Fibroblast of the conjunctiva (primary cell): Measurements from ENCODE around the gene IRF7.
"Not testable (repeated sequence)": the region's sequence is repeated elsewhere in the genome, so short reads cannot be mapped to it uniquely, and the experiment has no call there.

Source experiments
- DNase-seq: peaks from one replicate; pipeline ENCODE4 v3.0.0-alpha.2; 2010; ENCODE audit warnings: low read depth

The IRF7 gene

DNA sequence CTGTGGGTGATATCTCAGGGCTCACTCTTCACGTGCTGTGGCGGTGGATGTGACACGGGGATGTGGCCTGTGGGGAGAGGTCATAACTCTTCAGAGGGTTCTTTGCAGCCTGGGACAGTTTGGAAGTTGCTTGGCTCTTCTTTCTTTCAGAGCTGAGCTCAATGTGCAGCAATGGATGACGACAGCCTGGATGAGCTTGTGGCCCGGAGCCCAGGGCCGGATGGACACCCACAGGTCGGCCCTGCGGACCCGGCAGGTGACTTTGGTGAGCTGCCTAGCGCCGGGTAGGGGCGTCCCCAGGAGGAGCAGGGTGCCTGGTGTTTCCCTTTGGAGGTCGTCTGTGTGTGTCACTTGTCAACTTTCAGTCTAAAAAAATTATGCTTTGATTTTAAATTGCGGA lies 34.4 kb downstream of the IRF7 start:
- DNase-seq = no peak

DNA sequence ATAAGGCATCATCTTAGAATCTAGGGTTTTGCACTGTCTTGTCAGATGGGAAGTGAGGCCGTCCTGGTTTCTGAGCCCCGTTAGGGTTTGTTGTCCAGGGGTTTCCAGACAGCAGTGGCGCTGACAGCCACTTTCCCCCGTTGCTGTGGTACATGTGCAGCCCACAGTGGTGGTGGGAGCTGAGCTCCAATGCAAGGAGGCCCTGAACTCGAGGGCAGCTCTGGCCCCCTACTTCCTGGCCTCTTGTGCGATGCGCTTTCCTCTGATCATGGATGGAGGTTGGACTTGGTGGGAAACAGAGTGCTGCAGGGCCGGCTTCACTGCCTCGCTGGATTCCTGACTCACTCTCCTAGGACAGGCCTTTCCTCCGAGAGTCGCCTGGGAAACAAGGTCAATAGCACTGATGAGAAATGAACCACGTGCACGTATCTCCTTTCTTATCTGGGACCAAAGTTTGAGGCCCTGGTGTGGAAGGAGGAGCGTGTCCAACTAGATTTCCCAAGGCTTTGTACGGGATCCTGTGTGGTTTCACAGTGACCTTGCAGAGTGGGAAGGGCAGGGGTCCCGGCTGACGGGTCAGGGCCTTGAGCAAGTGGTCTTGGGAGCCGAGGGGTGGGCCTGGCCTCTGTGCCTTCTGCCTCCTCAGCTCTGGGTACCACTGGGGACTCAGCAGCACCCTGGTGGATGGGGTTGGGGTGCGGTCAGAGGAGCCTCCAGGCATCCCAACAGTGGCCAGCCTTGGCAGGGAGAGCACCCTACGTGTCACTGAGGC lies 35.7 kb downstream of the IRF7 start:
- no peak for DNase-seq

DNA sequence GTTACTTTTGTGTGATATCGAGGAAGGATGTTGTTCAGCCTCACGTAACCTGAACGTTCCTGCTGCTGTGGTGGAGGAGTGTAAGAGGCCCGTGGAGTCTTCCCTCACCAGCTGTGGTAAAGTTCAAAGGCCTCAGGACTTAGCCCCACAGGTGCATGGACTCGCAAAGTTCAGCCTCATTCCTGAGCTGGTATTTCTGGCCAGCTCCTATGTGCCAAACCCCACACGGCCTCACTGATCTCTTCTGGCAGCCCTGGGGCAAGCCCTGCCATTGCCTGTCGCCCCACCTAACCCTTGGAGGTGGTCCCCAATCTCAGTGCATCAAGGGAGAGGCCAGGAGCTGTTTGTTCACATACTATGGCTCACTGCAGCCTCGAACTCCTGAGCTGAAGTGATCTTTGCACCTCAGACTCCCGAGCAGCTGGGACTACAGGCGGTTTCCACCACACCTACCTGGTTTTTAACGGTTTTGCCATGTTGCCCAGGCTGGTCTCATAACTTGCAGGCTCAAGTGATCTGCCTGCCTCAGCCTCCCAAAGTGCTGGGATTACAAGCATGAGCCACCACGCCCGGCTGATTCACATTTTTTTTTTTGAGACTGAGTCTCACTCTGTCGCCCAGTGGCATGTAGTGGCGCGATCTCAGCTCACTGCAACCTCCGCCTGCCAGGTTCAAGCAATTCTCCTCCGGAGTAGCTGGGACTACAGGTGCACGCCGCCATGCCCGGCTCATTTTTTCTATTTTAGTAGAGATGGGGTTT lies 37.3 kb downstream of the IRF7 start:
- no peak for DNase-seq

DNA sequence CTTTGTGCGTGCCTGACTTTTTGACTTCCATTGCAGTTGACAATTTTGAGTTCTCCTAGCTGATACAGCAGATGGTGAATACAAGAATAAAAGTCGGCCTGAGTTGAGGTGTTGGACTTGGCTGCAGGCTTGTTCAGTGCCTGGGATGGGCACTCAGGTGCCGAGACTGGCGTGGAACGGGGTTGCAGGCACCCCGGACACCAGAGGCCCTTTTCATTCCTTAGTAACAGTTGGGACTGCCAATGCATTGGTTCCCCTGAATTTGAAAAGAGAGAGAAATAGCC lies 38.2 kb downstream of the IRF7 start:
- DNase-seq = no peak

DNA sequence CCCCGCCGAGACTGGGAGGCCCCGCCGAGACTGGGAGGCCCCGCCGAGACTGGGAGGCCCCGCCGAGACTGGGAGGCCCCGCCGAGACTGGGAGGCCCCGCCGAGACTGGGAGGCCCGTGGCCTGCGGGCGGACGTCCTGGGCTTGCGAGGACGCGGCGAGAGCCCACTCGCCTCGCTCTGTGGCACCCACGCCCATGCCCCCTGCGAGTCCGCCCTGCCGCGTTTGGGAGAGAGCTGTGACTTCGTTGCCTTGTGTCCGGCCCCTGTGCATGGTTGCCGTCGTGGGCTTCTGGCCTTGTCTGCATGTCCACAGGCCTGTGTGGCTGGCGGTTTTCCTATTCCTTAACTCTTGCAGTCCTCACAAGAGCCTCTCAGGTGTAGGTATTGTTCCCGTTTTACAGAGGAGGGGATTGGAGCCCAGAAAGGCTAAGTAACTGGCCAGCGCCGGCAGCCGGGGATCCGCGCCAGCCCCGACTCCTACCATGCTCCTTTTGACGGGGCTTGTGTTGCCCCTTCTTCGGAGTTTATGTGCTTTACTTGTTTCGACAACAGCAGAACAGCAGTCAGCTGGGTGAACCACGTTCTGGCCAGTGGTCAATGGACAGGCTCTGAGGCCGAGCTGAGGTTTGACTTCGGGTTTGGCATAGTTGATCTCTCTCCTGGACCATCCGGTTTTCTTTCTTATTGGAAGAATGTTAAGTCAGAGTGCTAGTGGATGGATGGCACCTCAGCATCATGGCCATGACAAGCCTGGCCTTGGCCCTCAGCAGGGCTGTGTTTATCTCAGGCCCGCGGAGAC lies 38.7 kb downstream of the IRF7 start:
- no peak for DNase-seq

DNA sequence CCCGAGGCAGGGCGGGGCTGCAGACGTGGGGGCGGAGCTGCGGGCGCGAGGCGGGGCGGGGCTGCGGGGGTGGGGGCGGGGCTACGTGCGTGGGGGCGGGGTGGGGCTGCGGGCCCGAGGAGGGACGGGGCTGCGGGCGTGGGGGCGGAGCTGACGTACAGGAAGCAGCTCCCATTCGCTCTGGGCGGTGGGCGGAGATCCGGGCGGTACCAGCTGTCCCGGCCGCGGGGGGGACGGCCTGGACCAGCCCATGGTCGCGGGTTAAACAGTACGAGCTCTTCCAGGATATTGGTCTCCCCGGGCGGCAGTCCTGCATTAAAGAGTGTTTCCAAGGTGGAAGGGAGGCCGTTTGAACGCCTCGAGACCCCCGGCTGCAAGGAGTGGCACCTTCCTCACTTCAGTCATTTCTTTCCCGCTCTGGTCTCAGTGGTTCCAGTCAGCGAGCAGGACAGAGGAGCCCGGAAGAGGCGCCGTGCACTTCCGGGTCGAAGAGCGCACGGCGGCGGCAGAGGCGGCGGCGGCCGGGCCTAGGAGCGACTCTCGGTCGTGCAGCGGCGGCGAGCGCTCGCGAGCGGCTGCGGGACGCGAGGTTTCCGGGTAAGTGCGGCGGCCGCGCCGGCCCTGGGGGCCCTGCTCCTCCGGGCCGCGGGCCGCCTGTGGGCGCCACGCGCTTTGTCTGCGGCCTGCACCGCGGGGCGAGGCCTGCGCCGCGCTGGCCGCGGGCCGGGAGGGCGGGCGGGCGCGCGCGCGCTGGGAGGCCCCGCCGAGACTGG lies 39.6 kb downstream of the IRF7 start, which contains the start of gene PHRF1:
Gene PHRF1 (plus strand): TSS at position 475 of the 773 bp plus-strand sequence. CDS start 5,043 bp downstream, outside the sequence.
- peak; percentile 88 for DNase-seq

DNA sequence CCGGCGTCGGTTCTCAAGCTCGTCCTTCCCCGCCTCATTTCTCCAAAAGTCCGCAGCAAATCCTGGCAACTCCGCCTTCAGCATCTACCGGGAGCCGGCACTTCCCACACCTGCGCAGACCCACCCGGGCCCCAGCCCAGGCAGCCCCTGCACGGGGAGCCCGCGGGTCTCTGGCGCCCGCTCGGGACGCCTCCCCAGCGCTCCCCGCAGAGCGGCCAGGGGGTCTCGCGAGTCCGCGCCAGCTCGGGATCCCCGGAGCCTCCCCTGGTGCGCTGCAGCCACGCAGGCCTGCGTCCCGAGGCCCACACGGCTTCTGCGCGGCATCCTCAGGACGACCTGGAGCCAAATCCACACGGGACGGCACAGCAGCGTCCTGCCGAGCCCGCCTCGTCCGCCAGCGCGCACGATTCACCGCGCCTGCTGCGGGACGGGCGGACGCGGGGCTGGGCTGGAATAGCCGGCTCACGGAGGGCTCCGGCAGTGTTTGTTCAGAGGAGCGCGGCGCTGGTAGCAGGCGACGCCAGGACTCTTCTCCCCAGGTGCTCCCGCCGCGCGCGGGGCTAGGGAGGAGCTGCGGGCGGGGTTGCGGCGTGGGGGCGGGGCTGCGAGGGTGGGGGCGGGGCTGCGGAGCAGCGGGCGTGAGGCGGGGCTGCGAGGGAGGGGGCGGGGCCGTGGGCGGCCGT lies 40.3 kb downstream of the IRF7 start:
- DNase-seq = no peak

DNA sequence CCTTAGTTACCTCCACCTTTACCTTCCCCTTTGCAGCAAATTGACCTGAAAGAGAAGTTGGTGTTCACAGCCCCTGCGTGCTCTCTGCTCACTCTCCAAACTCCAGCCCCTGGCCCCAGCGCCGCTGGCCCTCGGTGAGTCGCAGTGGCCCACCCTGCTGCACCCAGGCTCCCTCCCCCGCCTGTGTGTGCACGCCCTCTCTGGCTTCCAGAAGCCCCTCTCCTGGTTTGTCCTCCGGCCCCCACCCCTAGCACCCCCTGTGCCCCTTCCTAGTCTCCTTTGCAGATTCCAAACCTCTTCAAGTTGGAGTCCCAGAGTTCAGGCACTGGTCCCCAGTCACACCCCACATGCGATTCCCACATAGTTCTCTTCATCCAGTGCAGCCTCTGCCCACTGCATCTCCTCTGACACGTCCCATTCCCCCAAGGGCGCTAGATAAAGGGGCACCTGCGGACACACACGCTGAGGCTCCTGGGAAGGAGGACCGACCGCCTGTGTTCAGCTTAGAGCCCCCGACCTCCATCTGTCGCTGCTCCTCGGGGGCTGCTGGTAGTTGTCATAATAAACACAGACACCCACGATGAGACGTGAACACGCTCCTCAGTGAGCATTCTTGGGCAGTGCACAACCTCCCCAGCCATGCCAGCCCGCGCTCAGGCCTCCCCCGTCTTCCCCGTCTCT lies 41.0 kb downstream of the IRF7 start:
- DNase-seq = no peak

DNA sequence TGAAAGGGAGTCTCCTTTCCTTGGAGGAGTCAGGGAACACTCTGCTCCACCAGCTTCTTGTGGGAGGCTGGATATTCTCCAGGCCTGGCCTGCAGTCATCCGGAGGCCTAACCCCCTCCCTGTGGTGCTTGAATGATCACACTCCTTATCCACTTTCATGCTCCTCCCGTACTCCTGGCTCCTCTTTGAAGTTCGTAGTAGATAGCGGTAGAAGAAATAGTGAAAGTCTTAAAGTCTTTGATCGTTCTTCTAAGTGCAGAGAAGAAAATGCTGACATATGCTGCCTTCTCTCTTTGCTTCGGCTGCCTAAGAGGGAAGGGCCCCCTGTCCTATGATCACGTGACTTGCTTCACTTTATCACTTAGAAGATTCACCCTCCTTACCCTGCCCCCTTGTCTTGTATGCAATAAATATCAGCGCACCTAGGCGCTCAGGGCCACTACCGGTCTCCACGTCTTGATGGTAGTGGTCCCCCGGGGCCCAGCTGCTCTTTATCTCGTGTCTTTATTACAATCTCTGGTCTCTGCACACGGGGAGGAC lies 41.6 kb downstream of the IRF7 start:
- not testable (repeated sequence) for DNase-seq

DNA sequence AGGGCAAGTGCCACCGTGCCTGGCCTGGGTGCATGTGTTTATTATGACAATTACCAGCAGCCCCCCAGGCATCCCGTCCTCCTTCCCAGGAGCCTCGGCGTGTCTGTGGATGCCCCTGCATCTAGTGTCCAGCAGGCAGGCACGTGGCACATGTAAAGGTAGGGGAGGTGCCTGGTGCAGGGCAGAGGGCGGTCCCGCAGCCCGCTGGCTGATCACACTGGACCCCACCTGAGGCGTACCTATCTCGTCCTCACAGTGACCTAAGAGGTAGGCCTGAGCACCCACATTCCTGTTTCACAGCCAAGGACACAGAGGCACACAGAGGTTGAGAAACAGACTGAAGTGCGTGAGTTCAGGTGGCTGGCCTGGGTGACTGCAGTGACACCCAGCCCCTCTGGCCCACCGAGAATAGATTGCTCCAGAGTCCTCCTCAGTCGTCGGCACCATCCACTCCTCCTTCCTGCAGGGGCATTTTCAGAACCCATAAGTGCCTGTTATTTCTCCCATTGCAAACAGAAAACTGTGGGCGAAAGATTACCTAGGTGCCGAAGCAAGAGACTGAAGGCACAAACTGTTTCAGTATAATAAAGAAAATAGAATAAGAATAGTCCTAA lies 42.5 kb downstream of the IRF7 start:
- no peak for DNase-seq

DNA sequence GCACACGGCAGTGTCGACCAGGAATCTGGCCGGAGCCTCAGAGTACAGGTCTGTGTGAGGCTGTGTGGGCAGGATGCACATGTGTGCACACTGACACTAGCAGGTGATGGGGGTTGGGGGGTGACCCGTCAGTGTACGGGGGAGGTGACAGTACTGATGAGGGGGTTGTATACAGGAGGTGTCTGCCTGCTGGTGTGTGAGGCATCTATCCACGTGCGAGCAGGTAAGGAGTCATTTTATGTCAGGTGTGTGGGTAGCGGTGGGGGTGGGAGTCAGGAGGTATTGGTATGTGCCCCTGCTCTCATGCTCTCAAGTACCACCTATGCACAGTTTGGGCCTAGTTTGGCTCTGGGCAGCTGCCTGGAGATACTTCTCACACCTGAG lies 44.0 kb downstream of the IRF7 start:
- no peak for DNase-seq

DNA sequence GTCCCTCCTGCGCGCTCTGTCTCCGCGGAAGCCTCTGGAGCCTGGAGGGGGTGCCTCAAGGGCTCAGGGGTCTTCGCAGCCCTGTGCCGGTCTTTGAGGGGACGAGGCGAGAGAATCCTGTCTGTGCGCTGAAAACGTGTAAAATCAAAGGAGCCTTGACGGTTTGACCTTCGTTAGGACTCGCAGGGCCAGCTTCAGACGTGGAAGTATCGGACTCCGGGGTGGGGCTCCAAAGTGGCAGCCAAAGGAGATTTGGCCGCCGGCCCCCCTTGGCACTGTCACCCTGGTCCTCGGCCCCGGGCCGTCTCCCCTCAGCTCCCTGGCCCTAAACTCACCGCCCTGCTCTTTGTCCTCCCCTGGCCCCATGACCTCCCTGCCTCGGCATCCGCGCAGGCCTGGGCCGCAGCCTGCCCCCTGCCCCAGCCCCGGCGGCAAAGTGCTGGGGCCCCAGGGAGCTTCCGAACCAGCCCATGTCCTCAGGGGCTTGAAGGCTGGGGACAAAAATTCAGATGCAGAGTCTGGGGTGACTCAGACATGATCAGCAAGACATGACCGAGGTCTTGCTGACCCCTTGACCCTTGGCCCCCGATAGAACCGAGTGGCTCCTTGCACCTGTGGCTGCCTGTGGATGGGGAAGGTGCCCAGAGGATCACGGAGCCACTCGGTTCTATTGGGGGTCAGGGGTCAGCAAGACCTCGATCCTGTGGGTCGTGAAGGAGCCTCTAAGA lies 46.4 kb downstream of the IRF7 start:
- DNase-seq = no peak

DNA sequence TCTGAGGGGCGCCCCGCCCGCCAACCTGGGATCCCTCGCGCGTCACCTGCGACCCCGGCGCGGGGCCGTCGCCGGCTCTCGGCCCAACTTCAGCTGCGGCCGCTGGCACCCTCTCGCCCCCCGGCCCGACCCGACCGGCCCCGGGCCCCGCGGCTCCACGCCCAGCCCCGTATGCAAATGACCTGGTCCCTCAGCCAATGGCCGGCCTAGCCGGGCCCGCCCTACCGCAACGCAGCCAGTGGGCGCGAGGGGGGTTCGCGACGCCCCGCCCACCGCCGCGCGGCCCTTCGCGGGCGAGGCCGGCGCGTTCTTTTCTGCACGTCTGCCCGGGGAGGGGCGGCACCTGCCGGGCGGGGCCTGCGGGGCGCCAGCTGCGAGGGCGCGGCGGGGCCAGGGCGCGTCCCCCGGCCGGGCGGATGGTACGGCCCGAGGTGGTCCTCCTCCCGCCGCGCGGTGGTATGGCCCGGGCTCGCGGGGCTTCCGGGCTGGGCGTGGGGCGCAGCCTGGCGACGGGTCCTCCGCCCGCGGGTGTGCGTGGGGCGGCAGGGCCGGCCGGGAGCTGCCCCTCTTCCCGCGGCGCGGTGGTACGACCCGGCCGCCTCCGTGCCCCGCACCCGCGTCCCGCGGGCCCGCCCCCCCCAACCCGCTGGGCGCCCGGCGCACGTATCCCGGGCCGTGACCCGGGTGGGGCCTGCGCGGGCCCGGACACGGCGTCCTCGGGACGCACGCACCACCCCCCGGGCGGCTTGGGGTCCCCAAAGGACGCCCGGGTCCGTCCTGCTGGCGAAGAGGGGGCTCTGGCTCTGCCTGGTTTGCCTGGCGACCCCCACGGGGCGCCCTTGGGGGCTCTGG lies 47.2 kb downstream of the IRF7 start:
- DNase-seq = peak; percentile 68

DNA sequence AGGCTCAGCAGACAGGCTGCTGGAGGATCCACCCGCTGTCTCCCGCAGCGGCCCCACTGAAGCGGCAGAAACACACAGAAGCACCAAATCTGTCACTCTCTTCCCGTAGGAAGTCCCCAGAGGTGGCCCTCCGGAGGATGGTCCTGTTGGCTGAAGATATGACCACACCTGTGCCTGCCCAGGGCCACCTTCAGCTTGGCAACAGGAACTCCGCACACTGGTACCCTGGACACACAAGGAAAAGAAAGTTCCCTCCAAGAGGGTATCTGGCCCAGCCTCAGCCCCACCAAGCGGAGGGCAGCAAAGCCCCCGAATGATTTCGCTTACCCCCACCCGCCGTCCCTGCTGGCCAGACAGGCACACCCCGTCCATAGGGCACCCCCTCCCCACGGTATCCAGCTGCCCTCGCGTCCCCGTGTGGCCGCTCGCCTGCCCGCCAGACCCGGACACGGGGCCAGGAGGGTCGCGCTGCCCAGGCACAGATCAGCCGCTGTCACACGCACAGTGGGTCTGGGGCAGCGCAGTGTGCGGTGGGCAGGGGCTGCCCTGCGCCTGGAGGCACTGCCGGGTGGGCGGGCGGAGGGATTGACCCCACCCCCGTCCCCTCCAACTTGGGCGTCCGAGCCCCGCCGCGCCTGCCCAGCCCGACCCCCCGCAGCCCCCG lies 48.0 kb downstream of the IRF7 start:
- DNase-seq = no peak

DNA sequence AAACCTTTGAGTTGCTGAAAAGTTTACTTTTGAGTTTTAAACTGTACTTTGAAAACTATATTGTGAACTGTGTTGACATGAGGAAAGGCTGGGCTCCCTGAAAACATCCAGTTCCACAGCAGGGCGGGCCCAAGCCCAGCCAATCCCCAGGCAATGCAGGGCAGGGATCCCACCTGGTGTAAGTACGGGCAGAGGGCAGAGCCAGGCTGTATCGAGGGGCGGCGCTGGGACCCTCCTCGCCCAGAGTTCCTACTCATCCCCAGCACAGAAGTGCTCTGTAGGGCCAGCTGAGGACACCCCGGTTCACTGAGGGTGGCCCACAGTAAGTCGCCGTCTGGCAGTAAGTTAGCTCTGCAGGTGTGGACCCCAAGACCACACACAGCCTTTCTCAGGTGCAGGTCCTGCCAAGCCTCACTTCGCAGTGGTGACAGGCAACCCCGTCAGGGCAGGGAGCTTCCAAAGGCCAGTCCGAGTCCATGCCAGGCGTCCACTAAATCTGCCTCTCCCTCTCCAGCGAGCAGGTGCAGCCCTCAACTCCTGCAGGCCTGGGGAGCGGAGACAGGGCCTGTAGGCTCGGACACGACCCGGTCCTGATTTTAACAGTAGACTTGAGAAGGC lies 48.6 kb downstream of the IRF7 start:
- no peak for DNase-seq

DNA sequence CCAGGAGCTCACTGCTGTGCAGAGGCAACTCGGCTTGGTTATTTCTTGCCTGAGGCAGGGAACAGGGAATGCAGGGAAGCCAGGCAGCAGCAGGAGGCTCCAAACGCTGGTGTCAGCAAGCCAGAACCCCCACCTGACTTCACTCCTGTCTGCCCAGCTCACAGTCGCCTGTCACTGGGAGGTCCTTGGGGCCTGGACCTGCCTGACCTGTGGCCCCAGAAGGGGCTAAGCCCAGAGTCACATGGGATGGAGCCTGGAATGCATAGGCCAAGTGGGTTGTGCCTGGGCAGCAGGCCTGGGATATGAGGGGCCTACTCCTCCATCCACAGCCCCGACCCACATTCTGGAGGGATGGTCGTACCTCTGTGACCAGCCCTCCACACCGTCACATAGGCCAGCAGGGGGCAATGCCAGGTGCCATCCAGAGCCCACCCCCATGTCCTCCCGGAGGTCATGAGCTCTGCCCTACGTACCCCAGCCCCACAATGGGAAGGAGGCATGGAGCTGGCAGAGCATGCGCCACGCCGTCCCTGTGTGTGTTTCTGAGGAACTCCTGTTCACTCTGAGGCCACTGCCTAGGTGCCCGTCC lies 49.7 kb downstream of the IRF7 start:
- no peak for DNase-seq
